EL (cell line): Measurements from ENCODE around the gene ACSL3.
"Not testable (repeated sequence)": the region's sequence is repeated elsewhere in the genome, so short reads cannot be mapped to it uniquely, and the experiment has no call there.

Experiments used
- DNase-seq: peaks from one replicate; pipeline ENCODE4 v3.0.0-alpha.2; 2016

Gene ACSL3

DNA sequence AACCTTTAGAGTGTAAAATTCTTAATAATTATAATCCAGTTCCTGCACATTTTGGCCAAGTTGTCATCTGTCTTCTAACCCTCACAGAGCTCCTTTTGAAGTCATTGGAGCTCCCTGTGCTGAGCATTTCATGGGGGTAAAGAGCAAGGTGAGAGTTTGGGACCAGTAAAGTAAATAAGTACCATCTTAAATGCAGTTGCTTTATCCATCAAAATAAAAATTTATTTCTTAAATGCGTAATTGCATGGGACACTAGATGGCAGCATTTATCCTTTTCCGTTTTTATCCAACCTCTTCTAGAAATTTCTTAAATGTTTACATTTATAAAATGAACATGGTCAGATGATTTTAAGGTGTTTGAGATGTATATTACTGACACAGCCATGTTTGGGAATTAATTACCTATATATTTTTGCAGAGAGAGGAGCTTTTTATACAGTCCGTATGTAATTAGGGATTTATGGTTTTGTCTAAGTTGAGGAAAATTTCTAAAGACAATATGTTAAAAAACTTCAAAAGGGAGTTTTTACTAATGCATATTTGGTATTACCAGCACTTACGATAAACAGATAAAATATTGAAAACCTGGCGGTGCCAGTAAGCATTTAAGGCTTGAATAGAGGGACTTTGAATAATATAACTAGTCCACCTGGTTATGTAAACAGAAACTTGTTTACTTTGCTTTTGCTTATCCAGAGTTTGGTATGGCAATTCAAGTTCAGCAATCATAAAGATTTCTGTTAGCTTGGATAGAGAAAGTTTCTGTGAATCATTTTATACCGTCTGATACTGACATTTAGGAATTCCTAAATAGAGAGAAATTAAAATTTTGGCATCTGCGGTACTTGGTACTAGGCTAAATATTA, 54.5 kb downstream of the ACSL3 start:
- peak; percentile 26 for DNase-seq

DNA sequence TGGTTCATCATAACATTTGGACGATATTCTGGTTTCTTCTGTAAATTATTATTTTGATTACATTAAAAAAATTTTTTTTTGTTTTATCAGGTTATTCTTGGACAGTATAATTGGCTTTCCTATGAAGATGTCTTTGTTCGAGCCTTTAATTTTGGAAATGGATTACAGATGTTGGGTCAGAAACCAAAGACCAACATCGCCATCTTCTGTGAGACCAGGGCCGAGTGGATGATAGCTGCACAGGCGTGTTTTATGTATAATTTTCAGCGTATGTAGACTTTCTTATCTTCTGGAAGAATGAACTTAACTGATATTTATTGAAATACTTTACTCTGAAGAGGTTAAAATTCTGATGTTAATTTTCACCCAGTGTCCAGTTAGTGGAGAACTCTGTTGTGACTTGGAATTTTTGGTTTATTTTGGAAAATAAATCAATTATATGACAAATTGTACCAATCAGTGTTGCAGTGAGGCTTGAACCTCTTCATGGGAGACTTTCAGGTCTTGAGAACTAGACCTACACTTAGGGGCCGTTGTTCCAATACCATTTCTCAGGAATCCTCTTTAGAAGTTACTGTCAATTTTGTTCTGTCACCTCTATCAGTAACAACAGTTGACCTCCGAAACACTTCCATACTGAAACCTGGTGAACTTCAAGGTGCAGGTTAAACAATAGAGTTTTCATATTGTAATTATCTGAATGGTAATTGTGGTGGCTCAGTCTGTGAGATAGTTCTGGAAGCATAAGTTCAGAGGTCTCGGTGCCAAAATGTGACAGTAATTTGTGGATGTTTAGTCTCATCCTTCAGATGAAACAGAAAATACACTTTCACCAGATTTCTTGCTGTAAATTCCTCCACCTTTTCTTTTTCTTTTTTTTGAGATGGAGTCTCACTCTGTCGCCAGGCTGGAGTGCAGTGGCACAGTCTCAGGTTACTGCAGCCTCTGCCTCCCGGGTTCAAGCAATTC, 55.7 kb downstream of the ACSL3 start:
- no peak for DNase-seq

DNA sequence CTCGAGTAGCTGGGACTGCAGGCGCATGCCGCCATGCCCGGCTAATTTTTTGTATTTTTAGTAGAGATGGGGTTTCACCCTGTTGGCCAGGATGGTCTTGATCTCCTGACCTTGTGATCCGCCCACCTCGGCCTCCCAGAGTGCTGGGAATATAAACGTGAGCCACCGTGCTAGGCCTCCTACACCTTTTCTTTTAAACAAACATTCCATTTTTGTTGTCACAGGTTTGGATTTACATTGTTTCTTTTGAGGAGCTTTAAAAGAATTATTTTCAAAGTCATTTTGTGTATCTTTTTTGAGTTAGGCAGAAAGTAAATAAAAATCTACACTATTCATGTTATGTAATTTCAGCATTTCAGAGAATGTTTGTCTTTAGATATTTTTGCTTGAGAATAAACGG, 56.4 kb downstream of the ACSL3 start:
- DNase-seq, result not testable (repeated sequence)

DNA sequence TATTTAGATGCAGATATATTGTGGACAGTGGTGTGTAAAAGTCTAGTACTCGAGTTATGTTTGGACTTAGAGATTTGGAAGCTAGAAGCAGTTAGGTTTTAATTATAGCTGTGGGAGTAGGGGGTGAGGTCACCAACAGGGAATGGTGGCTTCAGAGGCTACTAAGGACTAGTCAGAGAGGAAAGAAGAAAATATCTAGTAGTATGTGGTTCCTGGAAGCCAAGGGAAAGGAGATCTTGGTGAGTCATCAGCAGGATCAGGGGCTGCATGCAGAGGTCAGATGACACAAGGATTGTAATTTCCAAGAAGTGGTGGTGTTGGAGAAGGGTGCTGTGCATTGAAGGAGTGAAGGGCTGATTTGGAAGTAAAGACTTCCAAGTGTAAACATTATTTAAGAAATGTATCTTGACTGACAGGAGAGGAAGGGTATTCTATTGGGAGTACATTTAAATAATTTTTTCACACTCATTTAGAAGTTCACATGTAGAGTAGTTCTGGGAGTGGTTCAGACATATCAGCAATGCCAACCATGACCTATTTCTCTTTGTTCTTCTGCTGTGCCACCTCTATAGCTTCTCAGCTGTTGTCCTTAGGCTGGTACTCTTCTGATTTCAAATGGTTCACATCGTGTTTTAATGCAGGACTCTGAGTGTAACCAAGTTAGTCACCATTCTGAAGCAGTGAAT, 59.1 kb downstream of the ACSL3 start:
- DNase-seq, result peak; percentile 95

DNA sequence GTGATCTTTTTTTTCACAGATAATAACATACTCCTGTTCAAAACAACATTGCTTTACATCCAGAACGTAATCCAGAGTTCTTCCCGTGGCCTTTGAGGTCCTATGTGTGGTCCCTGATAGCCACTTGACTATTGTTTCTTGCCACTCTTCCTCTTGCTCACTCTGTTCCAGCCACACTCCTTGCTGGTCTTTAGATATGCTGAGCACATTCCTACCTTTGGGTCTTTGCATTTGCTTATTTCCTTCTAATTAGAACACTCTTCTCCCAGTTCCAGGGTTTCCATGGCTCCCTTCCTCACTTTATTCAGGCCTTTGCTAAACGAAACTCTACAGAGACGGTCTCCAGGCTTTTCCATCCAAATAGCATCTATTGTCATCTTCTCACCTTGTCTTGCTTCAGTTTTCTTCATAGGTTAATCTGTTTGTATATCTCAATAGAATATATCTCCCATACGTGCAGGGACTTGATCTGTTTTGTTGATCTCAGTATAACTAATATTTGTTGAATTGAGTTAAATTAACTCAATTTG, 59.9 kb downstream of the ACSL3 start:
- no peak for DNase-seq

DNA sequence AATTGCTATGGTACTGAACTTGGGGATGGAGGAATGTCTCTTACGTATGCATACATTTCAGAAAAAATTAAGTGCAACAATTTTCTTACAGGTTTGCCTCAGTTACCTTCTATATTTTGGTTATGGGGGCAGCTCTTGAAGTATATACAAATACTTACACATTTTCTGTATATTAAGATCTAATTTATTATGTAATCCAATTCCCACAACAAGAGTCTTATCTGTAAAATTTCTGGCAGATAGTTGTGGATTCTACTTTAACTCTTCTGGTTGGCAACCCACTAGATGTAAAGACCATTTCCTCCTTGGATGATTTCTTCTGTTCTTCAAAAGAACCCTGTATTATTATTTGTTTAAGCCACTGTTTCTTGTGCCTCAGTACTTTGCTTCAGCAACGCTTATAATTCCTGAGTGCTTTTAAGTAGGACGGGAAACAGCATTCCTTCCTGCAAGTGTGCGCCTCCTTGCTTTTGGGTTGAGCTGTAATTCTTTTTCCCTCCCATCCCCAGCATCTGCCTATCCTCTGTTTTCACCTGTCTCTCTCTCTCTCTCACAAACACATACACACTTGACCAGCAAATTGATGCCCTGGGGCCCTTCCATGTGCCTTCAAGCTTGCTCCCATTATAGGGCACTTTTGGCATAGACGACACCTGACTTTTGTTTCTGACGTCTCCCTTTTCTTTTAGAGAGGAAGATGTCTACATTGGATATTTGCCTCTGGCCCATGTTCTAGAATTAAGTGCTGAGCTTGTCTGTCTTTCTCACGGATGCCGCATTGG, 61.4 kb downstream of the ACSL3 start:
- DNase-seq, result no peak

DNA sequence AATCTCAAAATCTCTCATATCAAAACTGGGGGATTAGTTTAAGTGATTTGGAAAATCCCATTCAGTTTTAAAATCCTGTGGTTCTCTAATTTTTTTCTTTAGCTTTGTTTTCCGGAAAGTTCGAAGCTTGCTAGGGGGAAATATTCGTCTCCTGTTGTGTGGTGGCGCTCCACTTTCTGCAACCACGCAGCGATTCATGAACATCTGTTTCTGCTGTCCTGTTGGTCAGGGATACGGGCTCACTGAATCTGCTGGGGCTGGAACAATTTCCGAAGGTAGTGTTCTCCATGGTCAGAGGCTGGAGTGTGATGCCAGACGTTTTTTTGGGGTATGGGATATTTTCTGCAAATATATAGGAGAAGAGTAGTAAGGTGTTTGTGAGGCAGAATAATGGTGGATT, 66.1 kb downstream of the ACSL3 start:
- no peak for DNase-seq

DNA sequence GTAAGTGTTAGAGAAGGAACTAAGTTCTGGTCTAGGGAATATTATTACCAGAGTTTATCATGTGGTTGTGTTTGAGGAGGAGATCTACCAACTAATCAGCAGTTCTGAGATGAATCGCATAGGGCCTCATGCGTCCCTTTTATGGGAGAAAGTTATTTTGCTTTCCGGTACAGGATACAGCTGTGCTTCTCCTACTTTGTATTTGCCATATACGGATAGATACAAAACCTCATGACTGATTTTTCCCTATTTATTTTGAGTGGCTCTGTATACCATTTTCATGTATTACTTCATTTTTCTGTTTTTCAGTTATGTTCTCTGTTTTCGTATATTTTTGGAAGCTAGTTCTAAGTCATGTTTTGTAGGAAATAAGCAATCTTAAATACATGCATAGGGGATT, 66.8 kb downstream of the ACSL3 start:
- no peak for DNase-seq

DNA sequence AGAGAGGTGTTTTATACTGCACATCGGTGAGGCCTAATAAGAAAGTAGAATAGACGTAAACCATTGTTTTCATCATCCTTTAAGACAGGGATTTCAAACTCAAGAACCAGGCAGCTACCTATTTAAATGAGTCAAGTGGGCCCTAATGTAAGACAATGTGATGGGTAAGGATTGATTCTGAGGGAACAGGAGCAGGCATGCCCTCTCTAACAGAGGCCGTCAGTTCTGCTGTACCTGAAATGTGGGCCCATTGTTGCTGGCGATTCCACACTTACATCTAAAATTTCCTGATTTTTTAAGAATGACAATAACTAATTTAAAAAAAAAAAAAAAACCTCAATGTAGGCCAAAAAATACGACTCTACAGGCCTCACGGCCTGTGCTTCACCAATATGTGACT, 67.5 kb downstream of the ACSL3 start:
- no peak for DNase-seq

DNA sequence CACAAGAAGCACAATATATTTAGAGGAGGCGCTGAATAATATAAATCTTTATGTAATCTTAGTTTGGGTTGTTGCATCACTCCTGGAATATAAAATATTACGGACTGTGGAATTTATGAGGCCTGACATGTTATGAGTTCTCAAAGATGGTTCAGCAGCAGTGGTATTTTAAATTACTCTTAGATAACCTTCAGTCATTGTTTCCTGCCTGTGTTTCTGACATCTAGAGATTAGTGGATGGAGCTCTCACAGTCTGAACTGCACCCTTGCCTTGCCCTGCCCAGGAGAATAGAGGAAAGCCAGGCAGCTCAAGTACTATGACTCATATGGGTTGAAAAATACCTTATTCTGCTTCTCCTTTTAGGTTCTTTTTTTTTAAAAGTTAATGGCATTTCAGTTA, 70.0 kb downstream of the ACSL3 start:
- DNase-seq, result no peak

DNA sequence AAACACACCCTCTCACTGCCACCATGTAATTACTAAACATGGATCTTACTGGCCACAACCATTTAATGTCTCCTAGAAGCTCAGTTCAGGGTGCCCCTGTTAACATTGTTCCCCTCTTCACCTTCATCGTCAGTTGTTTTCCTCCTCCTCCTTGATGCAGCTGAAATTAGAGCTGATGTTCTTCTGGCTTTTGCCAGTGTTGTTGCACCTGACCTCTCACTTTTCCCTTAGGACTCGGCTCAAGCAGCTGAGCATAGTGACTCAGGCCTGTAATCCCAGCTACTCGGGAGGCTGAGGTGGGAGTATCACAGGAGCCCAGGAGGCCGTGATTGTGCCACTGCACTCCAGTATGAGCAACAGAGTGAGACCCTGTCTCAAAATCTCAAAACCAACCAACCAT, 70.8 kb downstream of the ACSL3 start:
- DNase-seq, result no peak

DNA sequence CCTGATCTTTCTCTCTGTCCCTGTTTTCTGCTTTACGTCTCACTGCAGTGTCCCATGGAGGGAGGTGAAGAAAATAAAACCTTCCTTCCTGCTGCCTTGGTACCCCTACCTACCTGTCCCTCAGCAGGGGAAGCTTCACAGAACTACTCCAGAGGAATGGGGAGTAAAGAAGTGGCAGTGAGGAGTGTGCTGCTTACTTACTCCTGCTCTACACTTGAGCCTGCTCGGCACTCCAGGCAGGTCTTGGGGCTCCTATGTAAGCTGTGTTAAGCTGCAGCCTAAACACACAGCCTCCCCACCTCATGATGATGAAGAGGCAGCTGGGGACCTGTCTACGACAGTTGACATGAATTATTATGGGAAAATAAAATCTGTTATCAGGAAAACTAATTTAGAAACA, 72.6 kb downstream of the ACSL3 start:
- no peak for DNase-seq

DNA sequence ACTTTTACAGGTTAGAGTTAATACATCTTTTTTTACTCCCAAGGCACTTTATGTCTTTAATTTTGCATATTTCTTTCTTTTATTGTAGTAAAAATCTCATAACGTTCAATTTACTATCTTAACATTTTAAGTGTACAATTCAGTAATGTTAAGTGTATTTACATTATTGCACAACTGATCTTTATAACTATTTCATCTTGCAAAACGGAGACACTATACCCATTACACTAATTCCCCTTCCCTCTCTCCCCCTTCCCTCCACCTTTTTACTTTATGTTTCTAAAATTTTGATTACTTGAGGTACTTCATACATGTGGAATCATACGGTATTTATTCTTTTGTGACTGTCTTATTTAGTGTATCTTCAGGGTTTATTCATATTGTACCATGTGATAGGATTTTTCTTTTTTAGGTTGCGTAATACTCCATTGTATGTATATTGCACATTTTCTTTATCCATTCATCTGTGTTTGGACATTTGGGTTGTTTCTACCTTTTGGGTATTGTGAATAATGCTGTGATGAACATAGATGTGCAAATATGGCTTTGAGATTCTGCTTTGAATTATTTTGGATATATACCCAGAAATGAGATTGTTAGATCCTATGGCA, 75.0 kb downstream of the ACSL3 start:
- DNase-seq, result no peak

DNA sequence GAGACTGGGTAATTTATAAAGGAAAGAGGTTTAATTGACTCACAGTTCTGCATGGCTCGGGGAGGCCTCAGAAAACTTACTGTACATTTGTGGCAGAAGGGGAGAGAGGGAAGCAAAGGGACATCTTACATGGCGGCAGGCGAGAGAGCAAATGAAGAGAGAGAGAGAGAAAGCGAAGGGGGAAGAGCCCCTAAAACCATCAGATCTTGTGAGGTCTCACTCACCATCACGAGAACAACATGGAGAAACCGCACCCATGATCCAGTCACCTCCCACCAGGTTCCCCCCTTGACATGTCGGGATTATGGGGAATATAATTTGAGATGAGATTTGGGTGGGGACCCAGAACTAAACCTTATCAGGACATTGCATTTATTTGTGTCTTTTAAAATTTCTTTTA, 75.9 kb downstream of the ACSL3 start:
- DNase-seq, result no peak

DNA sequence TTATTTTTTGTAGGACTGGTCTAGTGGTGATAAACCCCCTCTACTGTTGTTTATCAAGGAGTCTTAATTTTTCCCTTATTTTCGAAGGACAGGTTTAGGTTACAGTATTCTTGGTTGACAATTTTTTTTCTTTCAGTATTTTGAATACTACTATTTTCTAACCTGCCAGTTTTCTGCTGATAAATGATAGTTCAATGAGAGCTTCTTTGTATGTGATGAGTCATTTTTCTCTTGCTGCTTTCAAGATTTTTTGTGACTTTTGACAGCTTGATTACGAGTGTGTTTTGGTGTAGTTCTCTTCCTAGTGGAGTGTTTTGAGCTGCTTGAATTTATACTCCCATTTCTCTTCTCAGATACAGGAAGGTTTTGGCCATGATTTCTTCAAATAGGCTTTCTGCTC, 77.5 kb downstream of the ACSL3 start:
- DNase-seq, result peak; percentile 18

DNA sequence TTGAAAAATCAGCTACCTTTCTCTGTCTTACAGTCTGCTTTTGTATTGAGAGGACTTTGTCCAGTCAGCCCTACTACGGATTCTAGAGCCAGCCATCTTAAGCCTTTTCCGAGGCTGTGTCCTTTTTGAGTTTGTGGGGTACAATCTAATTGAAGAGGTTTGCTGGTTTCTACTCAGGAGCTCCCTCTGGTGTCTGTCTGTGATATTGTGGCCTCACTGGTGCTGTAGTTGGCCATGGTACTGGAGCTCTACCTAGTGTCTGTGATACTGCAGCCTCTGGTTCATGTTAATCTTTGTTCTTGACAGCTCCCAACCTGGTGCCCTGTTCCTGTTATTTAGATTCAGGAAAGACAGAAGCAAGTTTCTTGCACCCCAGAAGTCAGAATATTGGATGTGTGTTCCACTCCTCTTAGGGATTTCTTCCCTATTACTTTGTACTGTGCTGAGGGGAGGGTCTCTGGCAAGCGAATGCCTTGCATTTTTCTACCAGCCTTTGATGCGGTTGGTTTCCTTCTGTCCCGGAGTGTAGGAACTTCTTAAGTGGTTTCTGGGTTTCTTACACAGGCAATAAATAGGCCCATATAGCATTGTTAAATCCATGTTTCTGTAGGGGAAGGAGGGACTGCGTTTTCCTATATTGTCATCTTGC, 78.5 kb downstream of the ACSL3 start:
- peak; percentile 79 for DNase-seq

DNA sequence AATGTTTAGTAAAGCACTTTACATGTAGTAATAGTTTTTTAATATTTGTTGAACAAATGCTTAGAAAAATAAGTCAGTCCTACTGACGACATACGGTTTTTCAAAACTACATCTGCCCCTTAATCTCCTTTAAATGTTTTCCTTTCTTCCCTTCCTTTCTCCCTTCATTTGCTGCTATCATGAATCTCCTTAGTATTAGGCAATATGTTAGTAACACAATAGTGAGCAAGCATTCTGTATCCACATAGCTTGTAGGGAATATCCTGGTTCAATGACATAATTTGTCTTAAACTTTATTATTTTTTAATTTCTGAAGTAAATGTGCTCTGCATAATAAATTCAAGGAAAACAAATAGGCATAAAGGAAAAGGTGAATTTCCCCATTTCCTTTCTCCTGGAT, 79.1 kb downstream of the ACSL3 start:
- DNase-seq, result no peak

DNA sequence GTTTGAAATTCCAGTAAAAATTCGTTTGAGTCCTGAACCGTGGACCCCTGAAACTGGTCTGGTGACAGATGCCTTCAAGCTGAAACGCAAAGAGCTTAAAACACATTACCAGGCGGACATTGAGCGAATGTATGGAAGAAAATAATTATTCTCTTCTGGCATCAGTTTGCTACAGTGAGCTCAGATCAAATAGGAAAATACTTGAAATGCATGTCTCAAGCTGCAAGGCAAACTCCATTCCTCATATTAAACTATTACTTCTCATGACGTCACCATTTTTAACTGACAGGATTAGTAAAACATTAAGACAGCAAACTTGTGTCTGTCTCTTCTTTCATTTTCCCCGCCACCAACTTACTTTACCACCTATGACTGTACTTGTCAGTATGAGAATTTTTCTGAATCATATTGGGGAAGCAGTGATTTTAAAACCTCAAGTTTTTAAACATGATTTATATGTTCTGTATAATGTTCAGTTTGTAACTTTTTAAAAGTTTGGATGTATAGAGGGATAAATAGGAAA, 80.7 kb downstream of the ACSL3 start:
- DNase-seq, result peak; percentile 70

DNA sequence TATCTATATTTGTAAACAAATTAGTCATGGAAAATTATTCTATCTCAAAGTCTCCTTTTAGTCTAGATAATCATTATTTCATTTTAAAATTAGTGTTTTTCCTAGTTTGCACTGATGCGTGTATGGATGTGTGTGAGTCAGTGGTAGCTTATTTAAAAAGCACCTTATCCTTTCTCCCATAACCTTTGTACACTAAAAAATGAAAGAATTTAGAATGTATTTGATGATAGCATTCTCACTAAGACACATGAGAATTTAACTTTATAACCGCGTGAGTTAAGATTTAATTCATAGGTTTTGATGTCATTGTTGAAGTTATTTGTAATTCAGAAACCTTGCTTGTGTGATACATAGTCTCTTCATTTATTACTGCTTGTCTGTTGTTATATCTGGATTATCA, 81.7 kb downstream of the ACSL3 start:
- no peak for DNase-seq

DNA sequence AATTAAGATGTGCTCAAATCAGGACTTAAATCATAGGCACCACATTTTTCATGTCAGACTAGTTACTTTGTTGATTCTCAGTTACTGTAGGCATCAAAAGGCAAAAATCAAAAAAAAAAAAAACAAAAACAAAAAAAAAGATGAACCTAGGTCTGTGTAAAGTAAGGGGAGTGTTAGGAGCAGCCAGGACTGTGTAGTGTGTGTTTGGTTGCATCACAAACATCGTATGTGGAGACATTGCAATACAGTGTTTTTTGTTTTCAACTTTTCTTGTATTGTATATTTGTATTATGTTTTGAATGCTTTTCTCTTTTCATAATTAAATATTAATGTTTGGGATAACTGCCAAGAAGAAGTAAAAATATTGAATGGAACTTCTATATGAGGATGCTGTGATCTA, 82.1 kb downstream of the ACSL3 start:
- no peak for DNase-seq

DNA sequence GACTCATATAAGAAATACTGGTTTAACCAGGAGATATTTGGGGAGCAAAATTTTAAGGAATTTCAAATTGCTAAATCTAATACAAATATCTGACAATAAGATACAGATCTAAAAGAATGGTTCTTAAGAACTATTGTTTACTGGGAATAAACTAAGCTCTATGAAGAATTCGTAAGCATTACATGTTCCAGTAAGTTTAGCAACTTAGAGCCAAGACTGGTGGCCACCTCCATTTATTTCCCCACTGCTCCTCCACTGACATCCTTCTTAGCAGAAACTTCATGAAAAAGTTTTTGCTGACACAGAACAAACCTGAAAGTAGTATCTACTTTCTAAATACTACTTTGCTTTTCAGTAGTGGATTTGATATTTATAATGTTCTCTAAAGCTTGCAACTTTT, 83.0 kb downstream of the ACSL3 start:
- DNase-seq, result peak; percentile 46
